Panc1 (cell line): Measurements from ENCODE around the gene SHE. TPM values are rescaled to one million over a fixed set of nuclear protein-coding genes. Genes with fewer than 3 reads are reported as not detected.

Experiments
- total RNA-seq: library from RNA; stranded (reverse); gene quantifications from one replicate; pipeline ENCODE4 v1.2.1, GENCODE V29; 2021; ENCODE audit not compliant: unreplicated experiment

Gene SHE
- total RNA-seq, 1 experiment from 2014 or later = 0.03 TPM

Other genes with a start within 250 kb of the SHE start
- gene HAX1, start 229.8 kb downstream of the SHE start, total RNA-seq = 110 TPM
- not detected for gene AQP10, start 181.3 kb downstream of the SHE start, total RNA-seq
- gene ATP8B2, start 176.9 kb downstream of the SHE start, total RNA-seq = 14.7 TPM
- 12.2 TPM for gene IL6R, start 97.1 kb downstream of the SHE start, total RNA-seq
- not detected for gene TDRD10, start 193 bp downstream of the SHE start, total RNA-seq
- 96.0 TPM for gene UBE2Q1, start 56.2 kb upstream of the SHE start, total RNA-seq
- 0.21 TPM for gene CHRNB2, start 65.4 kb upstream of the SHE start, total RNA-seq
- 136 TPM for gene ADAR, start 105.8 kb upstream of the SHE start, total RNA-seq